Glomerular visceral epithelial cell (primary cell): Measurements from ENCODE around the gene TSHZ2.

ENCODE experiments used
- DNase-seq: peaks from one replicate; pipeline ENCODE4 v3.0.0-alpha.2; 2016; ENCODE audit errors: extremely low spot score

Gene TSHZ2

DNA sequence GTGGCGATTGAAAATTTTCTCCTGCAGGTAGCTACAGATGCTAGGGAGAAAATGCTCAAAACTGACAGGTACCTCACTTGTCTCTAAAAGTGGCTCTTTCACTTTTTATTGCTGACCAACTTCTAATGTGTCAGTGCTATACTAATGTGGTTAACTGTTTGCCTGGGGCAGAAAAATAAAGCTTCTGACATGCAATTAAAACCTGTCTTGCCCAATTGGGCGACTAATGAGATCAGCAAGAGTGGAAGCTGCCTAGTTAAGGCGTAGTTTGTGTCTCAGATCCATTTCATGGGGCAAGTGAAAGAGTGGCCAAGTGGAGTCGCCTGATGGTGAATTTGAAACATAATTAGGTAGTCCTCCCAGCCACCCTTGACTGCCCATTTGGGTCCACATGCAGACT is 193.3 kb downstream of the TSHZ2 start:
- no peak for DNase-seq

GRCh38 chr20:53168491-53168890 is 196.3 kb downstream of the TSHZ2 start:
- no peak for DNase-seq

DNA sequence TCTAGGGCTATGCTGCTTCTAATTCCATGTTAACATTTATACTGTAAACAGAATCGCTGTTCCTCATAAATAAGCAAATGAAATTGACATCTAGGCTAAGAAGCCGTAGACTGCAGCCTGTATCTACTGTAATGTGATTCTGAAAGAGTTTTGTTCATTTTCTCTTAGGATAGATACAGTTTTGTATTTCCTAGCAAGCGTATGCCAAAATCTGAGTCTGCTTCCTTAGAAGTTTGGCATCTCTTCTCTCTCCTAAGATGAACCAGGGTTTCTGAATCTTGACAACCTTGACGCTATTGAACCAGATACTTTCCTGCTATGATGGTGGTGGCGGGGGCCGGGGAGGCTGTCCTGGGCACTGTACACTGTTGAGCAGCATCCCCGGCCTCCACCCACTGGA is 198.0 kb downstream of the TSHZ2 start:
- no peak for DNase-seq

DNA sequence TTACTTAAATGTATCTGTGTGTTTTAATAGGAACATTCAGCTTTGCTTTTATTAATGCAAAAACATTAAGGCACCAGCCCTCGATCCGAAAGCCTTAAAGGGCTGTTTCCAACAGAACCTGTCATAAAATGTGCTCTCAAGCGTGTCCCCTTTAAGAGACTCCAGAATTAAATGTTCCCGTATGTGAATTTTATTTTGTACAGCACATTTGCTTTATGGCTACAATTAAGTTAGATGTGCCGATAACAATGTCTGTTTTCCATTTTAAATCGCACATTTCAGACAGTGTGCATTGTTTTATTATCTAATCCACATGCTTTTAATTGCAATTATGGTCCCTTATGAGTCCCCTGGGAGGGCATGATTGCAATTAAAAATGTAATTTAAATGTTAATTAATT is 198.9 kb downstream of the TSHZ2 start:
- DNase-seq = no peak

- DNase-seq = no peak
Measured at GRCh38 chr20:53174454-53174853, 202.3 kb downstream of the TSHZ2 start.

- DNase-seq = no peak
Measured at GRCh38 chr20:53175135-53175780, 203.1 kb downstream of the TSHZ2 start.

GRCh38 chr20:53176134-53176533 is 204.0 kb downstream of the TSHZ2 start:
- no peak for DNase-seq

- DNase-seq = no peak
Measured at GRCh38 chr20:53177687-53178086, 205.5 kb downstream of the TSHZ2 start.

GRCh38 chr20:53179749-53180148 is 207.6 kb downstream of the TSHZ2 start:
- DNase-seq = no peak

GRCh38 chr20:53180928-53181362 is 208.8 kb downstream of the TSHZ2 start:
- no peak for DNase-seq

DNA sequence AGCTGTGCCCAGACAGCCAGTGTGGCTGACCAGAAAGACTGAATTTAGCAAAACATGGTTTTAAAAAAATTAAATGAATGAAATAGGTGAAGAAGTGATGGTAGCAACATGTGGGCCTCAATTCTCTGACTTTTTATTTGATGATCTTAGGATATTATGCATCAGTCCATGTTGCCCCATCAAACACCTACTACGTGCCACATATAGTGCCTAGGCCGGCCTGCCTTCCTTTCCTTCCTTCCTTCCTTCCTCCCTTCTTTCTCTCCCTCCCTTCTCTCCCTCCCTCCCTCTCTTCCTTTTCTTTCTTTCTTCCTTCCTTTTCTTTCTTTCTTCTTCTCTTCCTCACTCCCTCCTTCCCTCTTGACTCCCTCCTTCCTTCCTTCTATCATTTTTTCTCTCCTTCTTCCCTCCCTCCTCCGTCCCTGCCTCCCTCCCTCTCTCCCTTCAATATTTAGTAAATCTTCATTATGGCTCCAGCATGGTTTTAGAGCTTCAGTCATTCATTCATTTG is 209.8 kb downstream of the TSHZ2 start:
- no peak for DNase-seq

DNA sequence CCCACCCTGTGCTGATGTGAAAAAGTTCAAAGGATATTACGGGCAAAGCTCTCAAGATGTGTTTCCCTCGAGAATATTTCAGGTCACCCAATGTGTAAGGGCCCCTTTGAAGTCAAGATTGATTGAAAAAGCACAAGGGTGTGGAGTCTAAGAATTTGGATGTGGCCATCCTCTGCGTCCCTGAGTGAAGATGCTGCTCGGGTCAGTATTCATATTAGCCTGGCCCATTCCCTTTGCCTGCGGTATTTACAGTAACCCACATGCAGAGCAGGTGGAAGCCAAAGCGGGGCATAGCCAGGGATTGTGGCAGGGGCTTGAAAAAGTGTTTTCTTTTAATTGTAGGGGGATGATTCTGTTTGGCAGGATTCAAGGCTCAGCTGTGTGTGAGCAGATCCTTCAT is 211.0 kb downstream of the TSHZ2 start:
- DNase-seq = no peak

DNA sequence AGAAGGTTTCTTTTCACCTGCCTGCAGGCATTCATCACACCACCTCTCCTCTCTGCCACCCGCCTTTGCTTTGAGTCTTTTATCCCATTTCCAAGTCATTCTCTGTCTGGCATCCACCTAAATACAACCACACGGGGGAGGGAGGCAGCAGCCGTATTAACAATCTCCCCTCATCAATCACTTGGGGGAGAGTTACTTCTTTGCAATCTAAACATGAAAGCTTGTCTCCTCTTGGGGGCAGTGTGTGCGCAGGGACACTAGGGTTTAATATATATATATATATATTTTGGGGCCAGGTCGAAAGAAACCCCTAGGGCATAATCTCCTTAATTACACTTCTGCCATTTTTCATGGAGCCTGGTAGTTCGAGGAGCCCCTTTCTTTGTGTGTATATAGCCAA is 214.5 kb downstream of the TSHZ2 start:
- DNase-seq = no peak

DNA sequence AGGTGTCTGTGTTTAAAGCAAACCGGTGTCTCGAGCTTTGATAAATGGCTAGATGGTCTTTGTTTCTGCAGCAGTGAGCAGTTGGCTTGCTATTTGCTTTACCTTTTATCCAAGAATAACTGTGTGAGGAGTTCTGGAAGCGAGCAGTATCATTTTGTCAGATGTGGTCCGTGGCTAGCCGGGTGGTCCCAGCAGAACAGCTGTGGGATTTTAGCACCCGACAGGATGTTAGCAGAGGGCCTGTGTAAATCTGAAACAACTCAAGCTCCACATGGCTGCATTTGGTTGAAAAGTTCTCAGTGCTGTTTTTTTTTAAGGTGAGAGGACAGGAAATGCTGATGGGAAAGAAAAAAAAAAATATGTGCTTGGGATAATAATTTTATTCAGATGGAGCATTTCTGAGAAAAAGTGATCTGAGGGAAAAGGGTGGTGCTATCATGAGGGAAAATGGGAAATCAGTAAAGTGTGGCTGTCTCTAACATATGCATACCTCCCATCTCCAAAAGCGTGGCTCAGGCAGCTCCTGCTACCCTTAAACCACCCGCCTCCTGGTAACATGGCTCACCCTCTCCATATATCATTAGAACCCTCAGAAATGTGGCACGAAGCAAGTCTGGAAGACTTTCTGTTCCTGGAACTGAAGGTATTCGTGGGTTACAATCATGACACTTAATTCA is 215.4 kb downstream of the TSHZ2 start:
- no peak for DNase-seq

- DNase-seq = no peak
Measured at GRCh38 chr20:53190225-53190624, 218.1 kb downstream of the TSHZ2 start.

GRCh38 chr20:53191957-53192356 is 219.8 kb downstream of the TSHZ2 start:
- no peak for DNase-seq

DNA sequence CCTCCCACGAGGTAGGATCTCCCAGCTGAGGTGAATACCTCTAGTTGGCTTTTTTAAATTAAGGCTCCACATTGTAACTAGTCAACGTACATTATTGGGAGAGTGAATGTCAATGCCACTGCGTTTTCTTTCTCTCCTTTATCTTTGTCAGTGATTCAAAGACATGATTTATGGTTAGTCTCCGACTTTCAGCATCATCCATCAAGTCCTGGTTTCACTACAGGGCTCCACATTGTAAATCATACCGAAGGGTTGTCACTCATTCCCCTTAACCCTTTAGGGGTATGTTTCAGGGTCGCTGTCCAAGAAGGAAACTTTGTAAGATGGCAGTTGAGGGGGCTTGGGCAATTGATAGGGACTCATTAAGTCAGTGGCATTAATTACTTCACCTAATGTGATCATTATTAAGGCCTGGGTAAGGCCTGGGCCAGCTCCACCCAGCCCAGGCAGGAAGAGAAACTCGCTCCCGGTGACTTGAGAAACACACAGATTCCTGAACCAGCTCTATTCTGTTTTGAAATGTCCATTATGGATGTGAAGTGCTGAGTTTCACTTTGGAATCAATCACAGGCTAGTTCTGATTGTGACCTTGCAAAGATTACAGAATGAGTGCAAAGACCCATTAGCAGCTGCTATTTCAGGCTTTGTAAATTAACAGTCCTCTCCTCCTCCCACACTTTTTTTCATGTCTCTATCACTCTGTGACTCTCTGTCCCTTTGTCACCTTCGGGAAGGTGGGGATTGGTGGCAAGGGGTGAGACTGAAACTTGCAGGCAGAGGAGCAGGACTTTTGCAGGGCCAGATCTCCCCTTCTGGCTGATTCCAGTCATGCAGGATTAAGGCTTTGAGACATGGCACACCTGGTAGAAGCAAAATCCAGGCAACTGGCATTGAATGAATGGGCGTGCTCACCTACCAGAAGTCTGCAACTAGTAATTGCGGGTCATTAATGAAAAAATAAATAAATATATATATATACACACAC is 222.4 kb downstream of the TSHZ2 start:
- DNase-seq = no peak

GRCh38 chr20:53195876-53196610 is 223.9 kb downstream of the TSHZ2 start:
- DNase-seq = no peak

GRCh38 chr20:53201588-53201987 is 229.4 kb downstream of the TSHZ2 start:
- DNase-seq = no peak

DNA sequence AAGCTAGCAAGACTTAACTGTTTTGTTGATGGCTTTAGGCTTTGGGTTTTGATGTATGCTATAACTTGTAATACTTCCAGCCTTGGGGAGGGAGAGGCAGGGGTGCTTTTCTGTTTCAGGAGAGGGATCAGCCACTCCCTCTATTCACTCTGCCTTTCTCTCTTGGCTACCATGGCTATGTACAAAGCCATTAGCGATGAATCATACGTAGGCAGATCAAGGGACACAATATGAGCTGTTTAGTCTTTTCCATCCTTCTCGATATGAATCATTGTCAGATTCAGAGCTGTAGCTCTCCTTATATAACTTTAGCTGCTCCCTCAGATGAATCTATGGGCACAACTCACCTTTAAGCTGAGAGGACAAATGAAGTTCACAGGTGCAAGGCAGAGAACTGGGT is 230.6 kb downstream of the TSHZ2 start:
- no peak for DNase-seq

- no peak for DNase-seq
Measured at GRCh38 chr20:53205046-53205445, 232.9 kb downstream of the TSHZ2 start.
